Astrocyte (in vitro differentiated cells and primary cell): Measurements from ENCODE around the gene ERVFRD-1. TPM values are rescaled to one million over a fixed set of nuclear protein-coding genes. Genes with fewer than 3 reads are reported as not detected.

Experiments used
- DNase-seq: peaks from one replicate; pipeline ENCODE4 v3.0.0-alpha.2; 2010; ENCODE audit warnings: low read depth
- FAIRE-seq: peaks from 2 replicates; lab custom pipeline; 2011; peaks lifted over from hg19 to GRCh38; lab: Jason Lieb, UNC
- H2AFZ ChIP-seq: 2 replicates; pipeline ENCODE4 v1.6.0; 2012; ENCODE audit warnings: low read depth, low read length, inconsistent platforms
- H3K27ac ChIP-seq: 2 replicates; pipeline ENCODE4 v1.5.1; 2011; ENCODE audit warnings: low read depth, low read length, inconsistent platforms
- H3K27me3 ChIP-seq: 2 replicates; pipeline ENCODE4 v1.6.0; 2011; ENCODE audit warnings: low read length, inconsistent platforms; ENCODE audit not compliant: insufficient read depth
- H3K36me3 ChIP-seq: 2 replicates; pipeline ENCODE4 v1.5.1; 2011; ENCODE audit warnings: low read length, inconsistent platforms; ENCODE audit not compliant: insufficient read depth
- H3K4me1 ChIP-seq: 2 replicates; pipeline ENCODE4 v1.5.1; 2011; ENCODE audit warnings: low read length, inconsistent platforms; ENCODE audit not compliant: insufficient read depth
- H3K4me2 ChIP-seq: 2 replicates; pipeline ENCODE4 v1.6.0; 2012; ENCODE audit warnings: low read length, inconsistent platforms
- H3K4me3 ChIP-seq: 2 replicates; pipeline ENCODE4 v1.5.1; 2011; ENCODE audit warnings: low read depth, mild to moderate bottlenecking, low read length, inconsistent platforms; ENCODE audit not compliant: insufficient read depth
- H3K79me2 ChIP-seq: 2 replicates; pipeline ENCODE4 v1.6.0; 2012; ENCODE audit warnings: mild to moderate bottlenecking, low read length, inconsistent platforms; ENCODE audit not compliant: insufficient read depth
- H3K9ac ChIP-seq: 2 replicates; pipeline ENCODE4 v1.6.0; 2012; ENCODE audit warnings: mild to moderate bottlenecking, low read length, inconsistent platforms
- H3K9me3 ChIP-seq: 2 replicates; pipeline ENCODE4 v1.5.1; 2012; ENCODE audit warnings: low read depth, mild to moderate bottlenecking, low read length, inconsistent platforms; ENCODE audit not compliant: insufficient read depth
- H4K20me1 ChIP-seq: 2 replicates; pipeline ENCODE4 v1.6.0; 2012; ENCODE audit warnings: low read length, inconsistent platforms; ENCODE audit not compliant: insufficient read depth
- H3K27ac Mint-ChIP-seq: one replicate; pipeline ENCODE4 v1.8.0; 2021; ENCODE audit warnings: mild to moderate bottlenecking, mixed read lengths; ENCODE audit not compliant: unreplicated experiment
- H3K27me3 Mint-ChIP-seq: one replicate; pipeline ENCODE4 v1.8.0; 2021; ENCODE audit warnings: low read depth, mixed read lengths; ENCODE audit not compliant: unreplicated experiment
- H3K36me3 Mint-ChIP-seq: one replicate; pipeline ENCODE4 v1.8.0; 2021; ENCODE audit warnings: low read depth, mixed read lengths; ENCODE audit not compliant: unreplicated experiment
- H3K4me1 Mint-ChIP-seq: one replicate; pipeline ENCODE4 v1.8.0; 2021; ENCODE audit warnings: low read depth, mixed read lengths; ENCODE audit not compliant: unreplicated experiment
- H3K4me3 Mint-ChIP-seq: one replicate; pipeline ENCODE4 v1.8.0; 2021; ENCODE audit warnings: mild to moderate bottlenecking, moderate library complexity, mixed read lengths; ENCODE audit not compliant: unreplicated experiment
- H3K9me3 Mint-ChIP-seq: one replicate; pipeline ENCODE4 v1.8.0; 2021; ENCODE audit warnings: mild to moderate bottlenecking, mixed read lengths; ENCODE audit not compliant: unreplicated experiment
- EZH2 ChIP-seq: IDR thresholded peaks from 2 replicates; pipeline ENCODE4 v1.6.1; 2012; ENCODE audit warnings: mild to moderate bottlenecking, low read length, inconsistent platforms; ENCODE audit not compliant: insufficient read depth
- total RNA-seq: library from RNA; stranded (reverse); gene quantifications from 2 replicates; pipeline ENCODE4 v1.2.1, GENCODE V29; 2021
- TF ChIP-seq, protein P1 (sequence below): IDR thresholded peaks from 2 replicates; pipeline ENCODE4 v1.5.1; 2011; ENCODE audit warnings: low read depth, mild to moderate bottlenecking, inconsistent platforms, low read length, moderate library complexity; ENCODE audit not compliant: insufficient read depth

The ERVFRD-1 gene
- total RNA-seq, 1 donor from 2014 or later = not detected

DNA sequence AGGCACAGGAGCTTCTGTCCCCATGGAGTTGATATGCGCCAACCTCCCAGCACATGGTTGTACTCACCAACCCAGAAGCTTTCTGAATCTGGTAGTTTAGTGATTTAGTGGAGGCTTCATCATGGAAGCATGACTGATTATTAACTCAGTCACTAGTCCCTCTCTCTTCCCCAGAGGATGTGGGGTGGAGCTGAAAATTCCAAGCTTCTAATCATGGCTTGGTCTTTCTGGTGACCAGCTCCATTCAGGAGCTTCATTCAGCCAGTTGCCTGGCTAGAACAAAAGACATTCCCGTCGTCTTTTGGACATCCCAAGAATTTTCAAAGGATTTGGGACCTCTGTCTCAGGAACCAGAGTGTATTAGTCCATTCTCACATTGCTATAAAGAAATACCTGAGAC lies 31.2 kb downstream of the ERVFRD-1 start:
- Histone ChIP-seq H4K20me1 (no peaks in the 10 kb centered on the region), H3K4me2 (no peak overlapping the region), H3K36me3 (no peaks in the 10 kb centered on the region), H3K9me3 (no peaks in the 10 kb centered on the region), H2AFZ (no peak overlapping the region), H3K4me1 (peaks cover 3% of the 10 kb centered on the region), H3K4me3 (no peak overlapping the region), H3K27me3 (no peaks in the 10 kb centered on the region), H3K79me2 (no peaks in the 10 kb centered on the region), H3K9ac (no peak overlapping the region), H3K27ac (no peak overlapping the region)
- no peak overlapping the region for H3K4me3 Mint-ChIP-seq
- H3K9me3 Mint-ChIP-seq = no peaks in the 10 kb centered on the region
- H3K4me1 Mint-ChIP-seq = peaks cover 3% of the 10 kb centered on the region
- no peak overlapping the region for H3K27ac Mint-ChIP-seq
- no peaks in the 10 kb centered on the region for H3K27me3 Mint-ChIP-seq
- FAIRE-seq (no peak), DNase-seq (no peak)
- TF ChIP-seq, protein P1, sequence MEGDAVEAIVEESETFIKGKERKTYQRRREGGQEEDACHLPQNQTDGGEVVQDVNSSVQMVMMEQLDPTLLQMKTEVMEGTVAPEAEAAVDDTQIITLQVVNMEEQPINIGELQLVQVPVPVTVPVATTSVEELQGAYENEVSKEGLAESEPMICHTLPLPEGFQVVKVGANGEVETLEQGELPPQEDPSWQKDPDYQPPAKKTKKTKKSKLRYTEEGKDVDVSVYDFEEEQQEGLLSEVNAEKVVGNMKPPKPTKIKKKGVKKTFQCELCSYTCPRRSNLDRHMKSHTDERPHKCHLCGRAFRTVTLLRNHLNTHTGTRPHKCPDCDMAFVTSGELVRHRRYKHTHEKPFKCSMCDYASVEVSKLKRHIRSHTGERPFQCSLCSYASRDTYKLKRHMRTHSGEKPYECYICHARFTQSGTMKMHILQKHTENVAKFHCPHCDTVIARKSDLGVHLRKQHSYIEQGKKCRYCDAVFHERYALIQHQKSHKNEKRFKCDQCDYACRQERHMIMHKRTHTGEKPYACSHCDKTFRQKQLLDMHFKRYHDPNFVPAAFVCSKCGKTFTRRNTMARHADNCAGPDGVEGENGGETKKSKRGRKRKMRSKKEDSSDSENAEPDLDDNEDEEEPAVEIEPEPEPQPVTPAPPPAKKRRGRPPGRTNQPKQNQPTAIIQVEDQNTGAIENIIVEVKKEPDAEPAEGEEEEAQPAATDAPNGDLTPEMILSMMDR = no peak
- TF ChIP-seq EZH2 = no peak
- no peaks in the 10 kb centered on the region for H3K36me3 Mint-ChIP-seq

DNA sequence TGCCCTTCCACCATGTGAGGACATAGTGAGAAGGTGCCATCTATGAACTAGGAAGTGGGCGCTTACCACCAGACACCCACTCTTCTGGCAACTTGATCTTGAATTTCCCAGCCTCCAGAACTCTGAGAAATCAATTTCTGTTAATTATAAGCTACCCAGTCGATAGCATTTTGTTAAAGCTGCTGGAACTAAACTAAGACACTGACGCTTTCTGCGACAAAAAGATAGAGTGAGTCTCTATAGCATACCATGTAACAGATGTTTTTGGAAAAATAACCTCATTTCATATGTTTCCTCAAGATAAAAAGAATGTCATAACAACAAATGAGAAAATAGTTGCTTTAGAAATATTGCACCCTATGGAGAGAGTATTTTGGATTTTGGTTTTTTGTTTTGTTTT lies 33.3 kb downstream of the ERVFRD-1 start:
- no peak overlapping the region for H3K27ac Mint-ChIP-seq
- H3K36me3 Mint-ChIP-seq = no peaks in the 10 kb centered on the region
- Histone ChIP-seq H2AFZ (no peak overlapping the region), H3K9me3 (no peaks in the 10 kb centered on the region), H4K20me1 (no peaks in the 10 kb centered on the region), H3K4me1 (no peaks in the 10 kb centered on the region), H3K79me2 (no peaks in the 10 kb centered on the region), H3K9ac (no peak overlapping the region), H3K36me3 (no peaks in the 10 kb centered on the region), H3K4me2 (no peak overlapping the region), H3K27ac (no peak overlapping the region), H3K4me3 (no peak overlapping the region), H3K27me3 (no peaks in the 10 kb centered on the region)
- peaks cover 3% of the 10 kb centered on the region for H3K4me1 Mint-ChIP-seq
- TF ChIP-seq, protein P1 = no peak
- no peak for TF ChIP-seq EZH2
- FAIRE-seq (no peak), DNase-seq (no peak)
- no peaks in the 10 kb centered on the region for H3K9me3 Mint-ChIP-seq
- no peak overlapping the region for H3K4me3 Mint-ChIP-seq
- H3K27me3 Mint-ChIP-seq = no peaks in the 10 kb centered on the region

DNA sequence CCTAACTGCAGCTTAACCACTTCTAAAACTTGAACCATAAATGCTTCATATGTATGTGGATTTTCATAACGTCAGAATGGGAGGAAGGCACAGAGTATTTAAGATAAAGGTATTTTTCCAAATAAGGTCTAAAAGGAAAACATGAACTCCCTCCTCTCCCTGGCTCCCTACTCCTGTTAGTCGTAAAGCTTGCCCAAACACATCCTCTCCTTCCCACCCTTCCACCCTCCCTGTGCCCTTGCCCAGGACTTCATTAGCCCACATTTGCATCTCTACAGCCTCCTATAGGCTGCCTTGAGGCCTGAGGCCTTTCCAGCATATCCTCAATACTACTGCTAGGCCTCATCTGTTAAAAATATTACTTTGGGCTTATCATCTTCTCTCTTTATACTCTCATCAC lies 35.0 kb downstream of the ERVFRD-1 start:
- Histone ChIP-seq H3K27ac (no peak overlapping the region), H3K9me3 (no peaks in the 10 kb centered on the region), H3K4me1 (no peaks in the 10 kb centered on the region), H3K9ac (no peak overlapping the region), H3K27me3 (no peaks in the 10 kb centered on the region), H4K20me1 (no peaks in the 10 kb centered on the region), H3K4me2 (no peak overlapping the region), H3K36me3 (no peaks in the 10 kb centered on the region), H3K4me3 (no peak overlapping the region), H3K79me2 (no peaks in the 10 kb centered on the region), H2AFZ (no peak overlapping the region)
- no peak overlapping the region for H3K4me3 Mint-ChIP-seq
- H3K36me3 Mint-ChIP-seq = no peaks in the 10 kb centered on the region
- FAIRE-seq = no peak
- H3K27me3 Mint-ChIP-seq = no peaks in the 10 kb centered on the region
- DNase-seq = no peak
- no peak overlapping the region for H3K27ac Mint-ChIP-seq
- TF ChIP-seq, protein P1 = no peak
- no peak for TF ChIP-seq EZH2
- peaks cover 4% of the 10 kb centered on the region for H3K4me1 Mint-ChIP-seq
- H3K9me3 Mint-ChIP-seq = no peaks in the 10 kb centered on the region
